KOPT-K1 (cell line): ENCODE measurements around the gene BCL7A.

Source experiments
- H3K27ac ChIP-seq: fragments of 200-600 bp; sonication (generic); 2 replicates; pipeline ENCODE4 v1.5.1; 2016; ENCODE audit warnings: antibody characterized with exemption, mild to moderate bottlenecking, low read depth, low read length; ENCODE audit not compliant: poor library complexity, severe bottlenecking
- H3K36me3 ChIP-seq: fragments of 200-600 bp; sonication (generic); 2 replicates; pipeline ENCODE4 v1.5.1; 2017; ENCODE audit warnings: antibody characterized with exemption, mild to moderate bottlenecking, low read length, moderate library complexity; ENCODE audit not compliant: insufficient read depth
- H3K9me3 ChIP-seq: fragments of 200-600 bp; sonication (generic); 2 replicates; pipeline ENCODE4 v1.5.1; 2017; ENCODE audit warnings: antibody characterized with exemption, low read length, mild to moderate bottlenecking; ENCODE audit not compliant: insufficient read depth, poor library complexity, severe bottlenecking

BCL7A gene

GRCh38 chr12:122064025-122064777 is 42.5 kb downstream of the BCL7A start:
- Histone ChIP-seq H3K27ac (peak overlapping the region; percentile 31), H3K36me3 (peaks cover 33% of the 10 kb centered on the region), H3K9me3 (no peaks in the 10 kb centered on the region)

- no peaks in the 10 kb centered on the region for H3K9me3 ChIP-seq
- H3K27ac ChIP-seq, result peak overlapping the region; percentile 31
- peaks cover 26% of the 10 kb centered on the region for H3K36me3 ChIP-seq
Measured at GRCh38 chr12:122064780-122065588, 43.3 kb downstream of the BCL7A start.

GRCh38 chr12:122067548-122067947 is 45.9 kb downstream of the BCL7A start:
- Histone ChIP-seq H3K27ac (peak overlapping the region; percentile 50), H3K36me3 (no peaks in the 10 kb centered on the region), H3K9me3 (no peaks in the 10 kb centered on the region)

- peak overlapping the region; percentile 50 for H3K27ac ChIP-seq
Measured at GRCh38 chr12:122067966-122068365, 46.3 kb downstream of the BCL7A start.

GRCh38 chr12:122072031-122072970 is 50.6 kb downstream of the BCL7A start:
- no peaks in the 10 kb centered on the region for H3K36me3 ChIP-seq
- no peaks in the 10 kb centered on the region for H3K9me3 ChIP-seq
- no peak overlapping the region for H3K27ac ChIP-seq

More at GRCh38 chr12:122067966-122068365, 46.3 kb downstream of the BCL7A start:
- Histone ChIP-seq H3K36me3 (no peaks in the 10 kb centered on the region), H3K9me3 (no peaks in the 10 kb centered on the region)

- Histone ChIP-seq H3K27ac (no peak overlapping the region), H3K9me3 (no peaks in the 10 kb centered on the region)
Measured at GRCh38 chr12:122073815-122074214, 52.1 kb downstream of the BCL7A start.

GRCh38 chr12:122076743-122077495 is 55.2 kb downstream of the BCL7A start:
- no peaks in the 10 kb centered on the region for H3K36me3 ChIP-seq
- H3K9me3 ChIP-seq, result no peaks in the 10 kb centered on the region
- no peak overlapping the region for H3K27ac ChIP-seq

More at GRCh38 chr12:122073815-122074214, 52.1 kb downstream of the BCL7A start:
- no peaks in the 10 kb centered on the region for H3K36me3 ChIP-seq

GRCh38 chr12:122078141-122079032 is 56.7 kb downstream of the BCL7A start, which contains the start of gene MLXIP:
MLXIP (plus strand) TSS chr12:122078756; CDS start chr12:122078854, 98 bp downstream.
- peak within 1 kb of the TSS; percentile 87 for H3K27ac ChIP-seq
- H3K9me3 ChIP-seq, result no peaks in the 10 kb centered on the region
- no peaks in the 10 kb centered on the region for H3K36me3 ChIP-seq

- peak overlapping the region; percentile 87 for H3K27ac ChIP-seq
- H3K36me3 ChIP-seq, result peaks cover 3% of the 10 kb centered on the region
- no peaks in the 10 kb centered on the region for H3K9me3 ChIP-seq
Measured at GRCh38 chr12:122079033-122079531, 57.4 kb downstream of the BCL7A start.

- Histone ChIP-seq H3K27ac (peak overlapping the region; percentile 87), H3K9me3 (no peaks in the 10 kb centered on the region), H3K36me3 (peaks cover 8% of the 10 kb centered on the region)
Measured at GRCh38 chr12:122079532-122080081, 57.9 kb downstream of the BCL7A start.

- Histone ChIP-seq H3K9me3 (no peaks in the 10 kb centered on the region), H3K27ac (peak overlapping the region; percentile 87), H3K36me3 (peaks cover 16% of the 10 kb centered on the region)
Measured at GRCh38 chr12:122080149-122081082, 58.7 kb downstream of the BCL7A start.

GRCh38 chr12:122081083-122081696 is 59.5 kb downstream of the BCL7A start:
- Histone ChIP-seq H3K27ac (peak overlapping the region; percentile 87), H3K36me3 (peaks cover 20% of the 10 kb centered on the region), H3K9me3 (no peaks in the 10 kb centered on the region)
